GM19043 (cell line): ENCODE measurements around the gene MED12L.
"Not testable (repeated sequence)": the region's sequence is repeated elsewhere in the genome, so short reads cannot be mapped to it uniquely, and the experiment has no call there.

Experiments
- ATAC-seq: cut with Tn5 transposase; IDR thresholded peaks from one replicate; pipeline ENCODE4 v1.9.1; 2021; ENCODE audit warnings: low read depth; ENCODE audit not compliant: unreplicated experiment

MED12L gene

GRCh38 chr3:151356794-151357462, 271.5 kb downstream of the MED12L start:
- ATAC-seq: no peak

- no peak for ATAC-seq
Measured at GRCh38 chr3:151357463-151357850, 272.0 kb downstream of the MED12L start.

GRCh38 chr3:151362751-151363174, 277.3 kb downstream of the MED12L start:
- ATAC-seq: no peak

GRCh38 chr3:151366993-151367392, 281.5 kb downstream of the MED12L start:
- ATAC-seq: no peak

GRCh38 chr3:151367448-151367847, 282.0 kb downstream of the MED12L start:
- no peak for ATAC-seq

- ATAC-seq: no peak
Measured at GRCh38 chr3:151371526-151371925, 286.1 kb downstream of the MED12L start.

GRCh38 chr3:151372063-151372820, 286.8 kb downstream of the MED12L start:
- no peak for ATAC-seq

- ATAC-seq: no peak
Measured at GRCh38 chr3:151377768-151378385, 292.4 kb downstream of the MED12L start.

GRCh38 chr3:151379083-151379734, 293.7 kb downstream of the MED12L start:
- no peak for ATAC-seq

GRCh38 chr3:151382671-151383070, 297.2 kb downstream of the MED12L start:
- ATAC-seq: peak; percentile 31

- ATAC-seq: no peak
Measured at GRCh38 chr3:151383111-151383510, 297.6 kb downstream of the MED12L start.

GRCh38 chr3:151383956-151384355, 298.5 kb downstream of the MED12L start:
- ATAC-seq: peak; percentile 50

- peak; percentile 36 for ATAC-seq
Measured at GRCh38 chr3:151384741-151385174, 299.3 kb downstream of the MED12L start, which contains the start of gene P2RY12. Gene P2RY12 (minus strand): TSS chr3:151384753. CDS start chr3:151338845, 45,908 bp downstream.

- ATAC-seq: no peak
Measured at GRCh38 chr3:151386056-151386455, 300.6 kb downstream of the MED12L start.

GRCh38 chr3:151387432-151387831, 302.0 kb downstream of the MED12L start:
- ATAC-seq: no peak

- no peak for ATAC-seq
Measured at GRCh38 chr3:151387842-151388241, 302.4 kb downstream of the MED12L start.

GRCh38 chr3:151391720-151392119, 306.3 kb downstream of the MED12L start:
- ATAC-seq: no peak

GRCh38 chr3:151392191-151392590, 306.7 kb downstream of the MED12L start:
- not testable (repeated sequence) for ATAC-seq

GRCh38 chr3:151393146-151393830, 307.8 kb downstream of the MED12L start:
- ATAC-seq: no peak

GRCh38 chr3:151393941-151394340, 308.5 kb downstream of the MED12L start:
- no peak for ATAC-seq
